ENCODE measurements around the gene AGO3.
A peak's percentile ranks its signal among the peaks of the same experiment; 100 is the strongest.
"Not testable (repeated sequence)": the region's sequence is repeated elsewhere in the genome, so short reads cannot be mapped to it uniquely, and the experiment has no call there.

AGO3 gene

DNA sequence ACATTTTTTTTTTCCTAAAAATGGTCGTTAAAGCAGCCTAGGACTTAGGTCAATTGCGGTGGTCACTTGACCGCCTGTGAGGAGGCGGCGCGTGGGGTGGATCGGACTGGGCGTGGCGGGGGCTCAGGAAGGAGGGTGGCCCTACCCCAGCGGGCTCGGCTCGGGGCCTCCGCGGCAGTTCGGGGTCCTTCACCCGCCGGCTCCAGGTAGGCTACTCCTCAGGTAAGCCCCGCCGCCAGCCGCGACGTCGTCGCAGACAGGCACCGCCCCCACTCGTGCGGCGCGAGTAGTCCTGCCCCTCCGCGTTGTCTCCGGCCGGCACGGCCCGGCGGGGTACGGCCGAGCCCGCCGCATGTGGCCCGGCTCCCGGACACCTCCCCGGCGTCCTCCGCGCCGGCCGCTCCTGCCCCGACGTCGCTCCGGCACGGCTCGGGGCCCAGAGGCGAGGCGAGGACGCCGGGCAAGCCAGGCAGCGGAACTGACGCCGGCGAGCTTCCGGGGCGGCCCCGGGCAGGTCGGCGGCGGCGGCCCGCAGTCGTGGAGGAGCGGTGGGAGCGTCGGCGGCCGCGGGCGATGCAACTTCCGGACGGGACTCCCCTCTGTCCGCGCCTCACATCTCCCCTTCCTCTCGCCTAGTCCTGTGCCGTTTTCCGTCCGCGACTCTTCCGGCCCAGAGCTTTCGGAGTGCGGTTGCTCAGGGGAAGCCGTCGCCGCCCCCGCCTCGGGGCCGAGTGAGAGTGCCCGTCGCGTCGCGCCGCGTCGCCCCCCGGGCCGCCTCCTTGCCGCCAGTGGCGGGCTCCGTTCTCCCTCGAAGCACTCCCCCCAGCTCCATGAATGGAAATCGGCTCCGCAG lies at the start of gene AGO3:
TSS of gene AGO3 (plus strand) at position 513 of the 853 bp plus-strand sequence. CDS start at position 835, 322 bp downstream.
- peak; percentile 84 for DNase-seq

DNA sequence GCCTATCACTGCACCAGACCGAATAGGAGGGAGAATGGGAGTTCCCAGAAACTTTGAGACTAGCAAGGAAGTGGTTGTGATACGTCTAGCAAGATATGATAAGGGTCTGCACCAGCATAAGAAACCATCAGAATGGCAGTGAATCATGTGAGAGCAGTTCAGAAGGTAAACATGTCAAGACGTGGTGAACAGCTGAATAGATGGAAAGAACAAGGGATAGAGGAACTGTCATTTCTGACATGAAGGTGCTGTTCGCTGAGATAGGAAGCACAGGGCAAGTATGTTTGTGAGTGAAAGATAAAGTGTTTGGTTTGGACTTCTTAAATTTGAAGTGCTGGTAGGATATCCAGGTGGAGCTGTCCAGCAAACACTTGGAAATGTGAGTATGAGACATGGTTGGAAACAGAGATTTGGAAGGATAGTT lies 49.0 kb upstream of the AGO3 start:
- no peak for DNase-seq

DNA sequence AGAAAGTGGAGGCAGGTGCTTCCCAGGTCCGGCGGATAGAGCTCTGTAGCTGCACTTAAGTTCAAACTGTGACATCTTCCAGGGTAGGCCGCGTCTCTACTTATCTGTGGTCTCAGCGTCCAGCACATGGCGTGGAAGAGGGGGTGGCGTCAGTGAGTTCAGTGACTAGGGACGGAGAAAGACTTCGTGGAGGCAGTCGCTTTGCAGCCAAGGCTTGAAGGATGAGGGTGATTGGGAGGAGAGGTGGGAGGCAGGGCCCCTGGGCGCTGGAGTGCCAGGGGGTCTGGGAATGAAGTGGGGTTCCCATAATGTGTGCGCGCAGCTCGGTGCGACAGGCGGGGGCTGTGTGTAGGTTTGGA lies 48.3 kb upstream of the AGO3 start:
- DNase-seq, result no peak

DNA sequence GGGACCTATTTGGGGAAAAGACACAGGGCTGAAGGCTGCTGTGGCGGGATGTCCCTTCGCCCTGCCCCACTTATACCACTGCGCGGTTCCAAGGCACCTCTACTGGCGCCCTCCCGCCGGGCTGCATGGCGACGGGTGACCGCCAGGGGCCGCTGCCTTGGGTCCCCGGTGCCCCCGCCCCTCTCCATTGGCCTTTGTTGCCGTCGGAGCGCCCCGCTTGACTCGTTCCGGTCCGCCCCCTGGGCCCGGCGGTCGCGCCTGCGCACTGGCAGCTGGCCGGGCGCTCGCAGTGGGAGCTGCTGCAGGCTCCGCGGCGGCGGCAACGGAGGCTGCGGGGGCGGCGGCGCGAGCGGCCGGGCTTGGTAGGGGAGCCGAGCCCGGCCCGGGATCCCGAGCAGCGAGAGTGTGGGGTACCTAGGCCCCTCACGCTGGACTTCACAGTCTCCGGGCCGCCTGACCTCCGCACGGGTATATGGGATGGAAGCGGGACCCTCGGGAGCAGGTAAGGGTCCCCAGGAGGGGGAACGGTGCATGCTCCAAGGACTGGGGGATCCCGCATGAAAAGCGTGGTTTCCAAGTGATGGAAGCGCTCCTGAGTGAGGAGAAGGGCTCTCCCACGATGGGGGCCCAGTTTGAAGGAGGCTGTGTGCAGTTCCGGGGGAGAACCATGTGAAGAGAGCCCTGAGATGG lies 47.8 kb upstream of the AGO3 start, which contains the start of gene AGO1:
TSS of gene AGO1 (plus strand) at position 265 of the 690 bp plus-strand sequence. CDS start at position 478, 213 bp downstream.
- DNase-seq, result peak; percentile 92

DNA sequence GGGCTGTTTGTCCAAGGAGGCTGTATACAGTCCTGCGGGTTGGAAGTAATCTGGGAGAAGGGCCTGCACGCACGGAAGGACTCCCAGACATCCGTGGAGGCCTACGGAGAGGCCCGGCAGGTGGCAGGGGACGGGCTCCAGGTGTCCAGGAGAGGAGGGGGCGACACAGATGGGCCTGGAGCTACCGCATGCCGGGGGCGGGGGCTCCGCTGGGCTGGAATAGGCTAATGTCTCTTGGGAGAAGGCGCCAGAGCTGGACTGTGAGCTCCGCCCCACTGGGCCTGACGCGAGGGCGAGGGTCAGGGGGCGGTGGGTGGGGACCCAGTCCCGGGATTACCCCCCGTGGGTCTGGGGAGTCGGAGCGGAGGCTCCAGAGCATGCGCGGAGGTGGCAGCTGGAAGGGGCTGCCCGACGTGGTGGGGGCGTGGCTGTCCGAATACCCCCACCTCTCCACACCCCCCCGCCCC lies 47.2 kb upstream of the AGO3 start:
- DNase-seq, result peak; percentile 83

DNA sequence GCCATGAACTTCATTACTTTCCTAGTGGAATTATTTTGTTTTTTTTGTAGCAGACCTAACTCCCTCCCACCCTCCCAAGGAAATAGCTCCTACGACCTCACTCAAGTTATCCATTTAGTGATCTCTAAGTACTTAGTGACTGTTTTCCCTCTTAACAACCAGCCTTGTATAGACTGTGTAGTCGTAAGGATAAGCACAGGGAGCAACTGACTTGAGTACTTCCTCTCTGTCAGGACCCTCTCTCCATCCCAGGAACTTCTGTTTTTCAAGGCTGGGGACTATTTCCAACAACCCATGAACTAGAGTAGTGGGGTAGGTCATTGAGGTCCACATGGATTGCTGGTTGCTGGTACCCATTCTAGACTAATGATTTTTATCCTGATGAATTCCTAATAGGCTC lies 46.0 kb upstream of the AGO3 start:
- DNase-seq, result no peak

DNA sequence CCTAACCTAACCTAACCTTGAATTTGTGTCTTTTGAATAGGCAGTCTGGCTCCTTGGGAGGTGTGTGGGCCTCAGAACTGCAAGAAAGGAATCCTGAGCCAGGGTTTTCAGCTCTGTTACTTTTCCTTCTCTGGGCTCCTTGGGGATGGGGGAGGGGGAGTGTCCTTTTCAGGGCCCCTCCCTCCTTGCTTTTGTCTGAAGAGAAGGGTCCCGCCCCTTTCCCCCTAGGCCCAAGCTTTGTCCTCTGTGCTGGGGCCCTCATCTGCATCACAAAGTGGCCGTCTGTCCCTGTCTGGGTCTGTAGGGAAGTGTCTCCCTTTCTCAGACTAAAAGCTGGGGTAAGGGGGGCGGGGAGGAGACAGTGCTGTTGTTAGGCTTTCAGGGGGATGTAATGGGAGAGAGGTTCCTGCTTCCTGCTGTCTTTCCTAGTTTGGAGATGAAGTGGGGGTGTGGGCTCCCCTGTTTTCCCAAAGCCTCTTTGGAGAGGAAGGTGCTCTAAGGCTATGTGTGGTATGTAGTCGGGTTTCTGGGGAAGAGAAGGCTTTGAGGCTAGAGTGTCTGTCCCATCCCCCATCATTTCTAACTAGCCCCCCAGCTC lies 44.8 kb upstream of the AGO3 start:
- no peak for DNase-seq

DNA sequence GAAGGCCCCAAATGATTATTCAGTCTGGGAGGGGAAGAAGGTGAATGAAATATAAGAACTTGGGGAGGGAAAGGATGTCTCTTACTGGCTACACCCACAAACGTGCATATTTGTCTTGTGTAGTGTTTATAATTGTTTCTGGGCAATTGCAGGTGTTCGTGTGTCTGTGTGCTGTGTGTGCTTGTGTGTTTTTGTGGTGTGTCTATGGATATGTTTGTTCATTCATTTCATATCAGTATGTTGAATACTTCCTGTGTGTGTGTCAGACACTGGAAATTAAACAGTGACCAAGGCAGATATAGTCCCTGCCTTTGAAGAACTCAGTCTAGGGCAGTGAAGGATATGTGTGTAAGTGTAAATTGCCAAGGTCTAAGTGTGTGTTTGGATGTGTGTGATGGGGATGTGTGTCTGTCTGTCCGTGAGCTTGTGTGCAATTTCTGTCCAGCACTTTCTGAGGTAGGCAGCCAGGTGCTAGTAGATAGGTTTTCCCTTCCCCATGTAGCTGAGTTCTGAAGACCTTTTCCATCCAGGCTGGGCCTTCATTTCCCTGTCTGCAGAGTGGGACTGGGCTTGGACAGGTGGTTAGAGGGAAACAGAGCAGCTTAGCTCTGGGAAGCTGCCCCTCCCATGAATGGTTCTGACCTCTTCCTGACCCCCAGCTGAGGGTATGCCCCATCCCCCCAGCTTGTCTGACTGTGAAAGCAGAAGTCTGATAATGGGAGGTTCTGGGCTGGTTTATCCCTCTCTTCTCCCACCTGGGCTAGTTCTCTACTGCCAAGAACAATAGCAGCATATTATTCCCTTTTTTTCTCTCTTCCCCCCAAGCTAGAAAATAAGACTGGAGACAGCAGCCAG lies 44.1 kb upstream of the AGO3 start:
- DNase-seq, result no peak

DNA sequence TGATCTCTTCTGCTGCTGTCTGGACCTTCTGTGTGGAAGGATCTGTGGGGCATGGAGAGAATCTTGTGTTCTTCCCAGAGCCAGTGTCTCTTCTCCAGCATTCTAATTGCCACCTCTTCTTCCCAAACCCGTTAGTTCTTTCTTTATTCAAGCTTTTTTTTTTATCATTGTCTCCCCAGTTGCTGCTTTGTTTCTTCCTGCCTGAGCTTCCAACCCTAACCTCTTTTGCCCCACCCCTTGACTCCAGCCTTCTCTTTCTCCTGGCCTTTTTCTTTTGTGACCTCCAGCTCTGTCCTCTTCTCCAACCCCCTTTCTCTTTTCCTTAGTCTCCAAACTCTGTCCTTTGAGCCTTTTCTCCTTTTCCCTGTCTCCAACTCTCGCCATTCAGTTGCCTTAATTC lies 43.4 kb upstream of the AGO3 start:
- no peak for DNase-seq

DNA sequence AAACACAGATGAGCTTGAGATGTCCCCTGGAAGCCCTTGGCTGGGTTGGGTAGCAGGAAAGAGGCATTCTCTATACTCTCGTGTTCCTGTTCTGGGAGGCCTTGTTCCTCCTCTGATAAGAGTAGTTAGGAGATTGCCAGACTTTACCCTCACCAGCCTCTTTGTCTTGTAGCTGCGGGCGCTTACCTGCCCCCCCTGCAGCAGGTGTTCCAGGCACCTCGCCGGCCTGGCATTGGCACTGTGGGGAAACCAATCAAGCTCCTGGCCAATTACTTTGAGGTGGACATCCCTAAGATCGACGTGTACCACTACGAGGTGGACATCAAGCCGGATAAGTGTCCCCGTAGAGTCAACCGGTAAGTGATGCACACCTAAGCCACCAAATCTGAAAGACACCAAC lies 42.6 kb upstream of the AGO3 start:
- no peak for DNase-seq

DNA sequence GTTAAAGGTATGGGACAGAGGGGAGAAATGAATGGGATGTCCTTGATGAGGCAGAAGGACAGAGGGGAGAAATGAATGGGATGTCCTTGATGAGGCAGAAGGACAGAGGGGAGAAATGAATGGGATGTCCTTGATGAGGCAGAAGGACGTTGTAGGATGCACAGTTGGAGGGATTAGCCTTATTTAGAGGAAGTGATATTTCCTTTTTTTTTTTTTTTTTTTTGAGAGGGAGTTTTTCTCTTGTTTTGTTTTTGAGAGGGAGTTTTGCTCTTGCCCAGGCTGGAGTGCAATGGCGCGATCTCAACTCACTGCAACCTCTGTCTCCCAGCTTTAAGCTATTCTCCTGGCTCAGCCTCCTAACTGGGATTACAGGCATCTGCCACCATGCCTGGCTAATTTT lies 41.9 kb upstream of the AGO3 start:
- DNase-seq, result not testable (repeated sequence)

DNA sequence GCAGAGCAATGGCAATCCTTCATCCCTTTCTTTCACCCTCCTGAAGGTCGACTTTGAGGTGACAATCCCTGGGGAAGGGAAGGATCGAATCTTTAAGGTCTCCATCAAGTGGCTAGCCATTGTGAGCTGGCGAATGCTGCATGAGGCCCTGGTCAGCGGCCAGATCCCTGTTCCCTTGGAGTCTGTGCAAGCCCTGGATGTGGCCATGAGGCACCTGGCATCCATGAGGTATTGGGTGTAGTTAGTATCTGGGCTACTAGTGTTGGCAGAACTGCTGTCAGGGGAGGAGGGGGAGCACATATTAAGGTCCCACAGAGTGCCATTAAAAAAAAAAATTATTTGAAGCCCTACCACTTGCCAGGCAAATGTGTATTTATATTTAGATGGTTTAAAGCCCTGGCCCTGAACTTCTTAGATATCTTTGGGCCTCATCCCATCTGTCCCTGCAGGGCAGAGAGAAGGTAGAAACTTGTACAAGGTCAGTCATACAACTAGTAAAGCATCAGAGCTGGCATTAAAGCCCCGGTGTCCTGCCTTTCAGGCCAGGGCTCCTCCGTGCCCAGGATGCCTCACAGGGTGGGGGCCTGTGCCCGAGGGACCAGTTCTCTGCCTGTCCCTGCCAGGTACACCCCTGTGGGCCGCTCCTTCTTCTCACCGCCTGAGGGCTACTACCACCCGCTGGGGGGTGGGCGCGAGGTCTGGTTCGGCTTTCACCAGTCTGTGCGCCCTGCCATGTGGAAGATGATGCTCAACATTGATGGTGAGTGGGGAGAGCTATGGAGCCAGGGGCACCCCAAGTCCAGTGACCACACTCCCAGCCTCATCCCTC lies 37.6 kb upstream of the AGO3 start:
- DNase-seq, result no peak

DNA sequence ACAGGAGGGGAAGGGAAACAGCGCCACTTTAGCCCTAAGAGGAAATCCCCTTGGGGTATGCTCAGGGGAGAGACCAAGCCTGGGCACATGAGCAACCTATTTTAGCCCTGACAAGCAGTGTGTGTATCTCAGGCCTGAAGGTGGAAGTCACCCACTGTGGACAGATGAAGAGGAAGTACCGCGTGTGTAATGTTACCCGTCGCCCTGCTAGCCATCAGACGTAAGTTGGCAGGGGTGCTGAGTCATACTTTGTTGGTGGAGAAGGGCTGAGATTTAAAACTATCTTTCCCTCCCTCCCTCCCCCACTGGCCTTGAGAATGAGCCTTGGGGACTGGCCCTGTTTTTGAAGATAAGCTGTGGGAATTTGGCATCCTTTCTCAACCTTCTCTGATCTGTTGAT lies 36.7 kb upstream of the AGO3 start:
- DNase-seq, result no peak

DNA sequence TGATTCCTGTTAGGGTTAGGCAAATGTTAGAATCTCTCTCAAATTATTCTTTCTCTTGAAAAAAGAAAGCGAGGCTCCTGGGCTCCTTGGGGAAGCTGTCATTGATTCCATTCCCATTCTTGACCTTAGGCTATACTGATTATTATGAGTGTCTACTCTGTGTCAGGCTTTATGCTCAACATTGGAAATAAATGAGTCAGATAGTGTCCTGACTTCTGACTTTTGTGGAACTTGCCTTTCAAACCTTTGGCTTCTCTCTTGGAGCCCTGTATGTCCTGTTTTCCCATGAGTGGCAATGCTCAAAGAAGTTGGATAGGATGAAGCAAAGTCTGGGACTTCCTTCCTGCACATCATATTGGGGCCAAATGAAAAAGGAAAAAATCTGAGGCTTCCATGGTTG lies 36.2 kb upstream of the AGO3 start:
- no peak for DNase-seq

DNA sequence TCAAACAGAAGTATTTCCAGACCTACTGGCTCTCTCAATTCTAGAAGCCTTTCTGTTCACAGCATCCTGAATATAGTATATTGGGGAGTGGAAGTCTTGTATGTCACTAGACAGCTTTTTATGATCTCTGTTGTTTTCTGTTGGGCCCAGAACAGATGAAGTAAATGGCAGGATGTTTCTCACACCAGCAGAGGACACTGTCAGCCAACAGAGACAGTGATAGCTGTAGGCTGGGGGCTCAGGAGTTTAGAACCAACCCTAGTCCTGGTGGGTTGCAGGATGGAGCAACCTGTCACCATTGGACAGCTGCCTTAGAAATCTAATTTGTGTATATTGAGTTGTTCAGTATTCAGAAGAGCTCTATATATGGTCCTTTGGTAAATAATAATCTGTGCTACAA lies 31.0 kb upstream of the AGO3 start:
- no peak for DNase-seq

DNA sequence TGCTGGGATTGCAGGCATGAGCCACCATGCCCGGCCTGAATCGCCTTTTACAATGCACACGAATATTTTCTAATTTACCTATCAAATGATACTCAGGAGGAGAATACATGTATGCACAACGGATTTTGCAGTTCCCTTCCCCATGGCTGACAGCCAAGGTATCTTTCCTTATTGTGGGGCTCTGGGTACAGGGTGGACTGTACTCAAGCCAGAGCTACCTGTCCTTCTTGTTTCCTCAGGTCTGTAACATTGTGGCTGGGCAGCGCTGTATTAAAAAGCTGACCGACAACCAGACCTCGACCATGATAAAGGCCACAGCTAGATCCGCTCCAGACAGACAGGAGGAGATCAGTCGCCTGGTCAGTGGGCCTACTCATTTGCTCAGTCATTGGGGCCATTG lies 29.7 kb upstream of the AGO3 start:
- DNase-seq, result no peak

DNA sequence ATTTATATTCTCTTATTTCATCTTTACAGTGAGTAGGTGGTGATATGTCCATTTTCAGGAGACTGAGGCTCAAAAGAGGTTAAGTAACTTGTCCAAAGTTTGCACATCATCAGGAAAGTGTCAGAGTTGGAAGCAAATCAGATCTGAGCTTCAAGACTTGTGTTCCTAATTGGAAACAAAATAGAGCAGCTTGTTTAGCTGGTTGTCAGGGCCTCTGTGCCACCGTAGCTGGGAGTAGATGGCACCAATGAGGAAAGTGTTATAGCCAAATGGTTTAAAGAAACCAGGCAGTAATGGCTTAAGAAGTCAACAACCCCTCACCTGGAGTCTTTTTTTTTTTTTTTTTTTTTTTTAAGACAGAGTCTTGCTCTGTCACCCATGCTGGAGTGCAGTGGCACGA lies 28.2 kb upstream of the AGO3 start:
- no peak for DNase-seq

DNA sequence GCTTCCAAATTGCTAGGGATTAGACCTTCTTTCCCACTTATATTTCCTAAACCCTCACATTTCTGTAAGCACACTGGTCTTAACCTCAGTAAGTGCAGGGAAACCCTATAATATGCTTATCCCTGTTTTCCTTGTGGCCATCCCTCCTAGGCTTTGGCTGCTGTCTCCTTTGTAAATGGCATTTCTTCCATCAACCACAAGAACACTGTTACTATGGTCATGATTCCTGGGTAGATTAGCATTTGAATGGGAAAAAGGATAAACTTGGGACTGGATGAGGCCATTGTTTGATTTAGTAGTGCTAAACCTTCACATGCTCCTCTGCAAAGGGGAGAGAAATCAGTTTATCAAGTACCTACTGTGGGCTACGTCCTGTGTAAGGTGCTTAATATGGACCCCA lies 16.2 kb upstream of the AGO3 start:
- no peak for DNase-seq

DNA sequence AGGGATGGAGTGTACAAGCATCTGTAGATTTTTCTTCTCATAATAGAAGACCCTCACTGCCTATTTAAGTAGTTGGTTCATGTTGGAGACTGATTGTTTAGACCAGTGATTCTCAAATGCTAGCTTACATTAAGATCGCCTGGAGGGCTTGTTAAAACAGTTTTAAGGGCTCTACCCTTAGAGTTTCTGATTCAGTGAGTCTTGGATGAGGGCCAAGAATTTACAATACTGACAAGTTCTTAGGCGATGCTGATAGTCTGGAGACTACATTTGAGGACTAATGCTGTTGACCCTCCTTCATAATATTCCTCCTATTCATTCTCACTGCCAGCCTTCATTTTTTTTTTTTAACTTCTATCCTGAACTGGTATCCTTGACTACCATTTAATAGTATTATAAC lies 15.2 kb upstream of the AGO3 start:
- no peak for DNase-seq

DNA sequence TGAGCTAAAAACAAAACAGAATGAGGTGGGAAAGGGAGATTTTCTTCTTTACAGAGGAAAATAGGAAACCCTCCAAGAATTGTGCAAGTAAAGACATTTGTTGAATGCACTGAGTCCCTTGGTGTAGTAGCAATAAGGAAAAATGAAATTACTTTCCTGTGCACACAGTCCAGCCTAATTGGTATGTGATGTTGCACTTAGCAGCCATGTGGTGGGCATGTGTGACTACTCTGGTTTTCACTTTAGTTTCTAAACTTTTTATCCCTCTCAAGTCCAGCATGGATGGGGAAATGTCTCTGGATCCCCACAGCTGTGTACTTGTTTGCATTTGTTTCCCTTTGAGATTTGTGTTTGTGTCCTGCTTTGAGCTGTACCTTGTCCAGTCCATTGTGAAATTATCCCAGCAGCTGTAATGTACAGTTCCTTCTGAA lies 7.1 kb upstream of the AGO3 start:
- no peak for DNase-seq

DNA sequence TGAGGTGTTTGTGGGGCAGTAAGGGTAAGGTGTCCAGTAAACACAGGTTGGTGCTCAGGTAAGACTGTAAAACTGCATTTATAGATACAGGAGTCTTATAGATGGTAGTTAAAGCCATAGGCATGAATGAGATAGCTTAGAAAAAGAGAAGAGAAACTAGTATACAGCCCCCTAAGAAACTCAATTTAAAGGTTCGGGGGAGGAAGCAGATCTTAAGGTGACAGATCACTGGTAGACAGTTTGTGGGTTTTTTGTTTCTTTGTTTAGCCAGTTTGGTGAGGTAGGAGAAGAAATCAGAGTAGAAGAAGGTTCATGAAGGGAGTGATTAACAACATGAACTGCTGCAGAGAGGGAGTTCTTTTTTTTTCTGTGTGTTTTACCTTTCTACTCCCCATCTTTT lies 6.1 kb upstream of the AGO3 start:
- no peak for DNase-seq

DNA sequence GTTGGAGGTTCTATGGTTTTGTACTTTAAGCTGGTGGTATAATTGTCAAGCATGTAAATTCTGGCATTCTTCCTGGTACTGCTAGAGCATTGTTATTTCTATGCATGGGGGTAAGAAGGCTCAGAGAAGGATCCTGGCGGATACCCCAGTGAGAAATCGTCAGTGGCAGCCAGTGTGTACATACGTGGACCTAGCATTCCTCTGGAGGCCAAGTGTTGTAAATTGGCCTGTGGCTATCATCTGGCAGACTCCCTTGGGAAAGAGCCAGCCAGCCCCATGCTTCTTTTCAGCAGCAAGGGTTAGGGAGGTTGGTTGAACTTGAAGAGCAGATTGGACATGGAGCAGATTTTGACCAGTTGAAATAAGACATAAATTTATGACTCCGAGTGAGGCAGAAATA lies 5.2 kb upstream of the AGO3 start:
- DNase-seq, result no peak
